ENCODE results near the gene ZNF296. TPM values are rescaled to one million over a fixed set of nuclear protein-coding genes. Genes with fewer than 3 reads are reported as not detected.

The ZNF296 gene
- total and polyA plus RNA-seq, 2 of the 13 experiments (the other 11 are each of a cell fraction or from before 2014, with no cell fraction given), result 0.26 to 0.62 TPM

- TF ChIP-seq MLXIP (CRISPR knock-in tag; IDR thresholded peaks at IDR 0.05; ENCODE audit: borderline replicate concordance), result peak; percentile 83; the same call in 1 of the 2 replicates
- peak; percentile 42; the same call in 1 of the 2 replicates for TF ChIP-seq ZBTB4 (CRISPR knock-in tag; IDR thresholded peaks at IDR 0.05; ENCODE audit: borderline replicate concordance)
- peak; percentile 81; the same call in 1 of the 2 replicates for TF ChIP-seq DZIP1 (CRISPR knock-in tag; IDR thresholded peaks at IDR 0.05)
- peak; percentile 65; the same call in 1 of the 2 replicates for TF ChIP-seq ZBTB43 (CRISPR knock-in tag; conservative IDR thresholded peaks at IDR 0.05)
- TF ChIP-seq ZC3H13 (CRISPR knock-in tag; IDR thresholded peaks at IDR 0.05), result peak; percentile 90
- TF ChIP-seq RBFOX2 (IDR thresholded peaks at IDR 0.05; ENCODE audit: low read depth, low read length), result peak; percentile 93
- TF ChIP-seq ZNF383 (CRISPR knock-in tag; IDR thresholded peaks at IDR 0.05; ENCODE audit: borderline replicate concordance), result no peak
- TF ChIP-seq ATF3 (CRISPR knock-in tag; IDR thresholded peaks at IDR 0.05), result peak; percentile 76
- no peak for TF ChIP-seq ZNF569 (CRISPR knock-in tag; IDR thresholded peaks at IDR 0.05; ENCODE audit: borderline replicate concordance)
- peak; percentile 94; the same call in 1 of the 2 replicates for TF ChIP-seq DNMT1 (CRISPR knock-in tag; IDR thresholded peaks at IDR 0.05)
- no peak for TF ChIP-seq ZNF577 (CRISPR knock-in tag; IDR thresholded peaks at IDR 0.05; ENCODE audit: borderline replicate concordance, low read depth)
- TF ChIP-seq ZNF276 (CRISPR knock-in tag; IDR thresholded peaks at IDR 0.05; ENCODE audit: low read depth), result peak; percentile 72; the same call in 1 of the 2 replicates
Measured at GRCh38 chr19:45079063-45079910, 3.0 kb upstream of the ZNF296 start, which contains the start of gene GEMIN7 (continued).
